Naive thymus-derived CD4-positive, alpha-beta T cell (primary cell): ENCODE results near the gene TLR3. TPM values are rescaled to one million over a fixed set of nuclear protein-coding genes. Genes with fewer than 3 reads are reported as not detected.

Source experiments
- ATAC-seq: fragments of 150-1000 bp; cut with Tn5 transposase; 2 replicates; pipeline ENCODE4 v1.10.0; 2021; ENCODE audit warnings: mild to moderate bottlenecking, moderate library complexity
- CTCF ChIA-PET: fragments of 350-600 bp; sonication (Branson Sonifier 250); formaldehyde crosslinking; loops from one replicate; lab custom pipeline; 2021; ENCODE audit warnings: antibody characterized with exemption; lab: Charles Lee
- POLR2A ChIA-PET: fragments of 350-600 bp; sonication (Branson Sonifier 250); formaldehyde crosslinking; loops from one replicate; lab custom pipeline; 2021; ENCODE audit warnings: antibody characterized with exemption, inconsistent platforms; lab: Charles Lee
- DNase-seq, 9 donors: peaks; one replicate each; pipeline versions ENCODE4 v3.0.0 to v3.0.0-alpha.2; 2020 to 2022; ENCODE audit warnings: mixed read lengths in 1 of 9
- H3K27ac ChIP-seq: one replicate; pipeline ENCODE4 v1.7.0; 2013; ENCODE audit warnings: mild to moderate bottlenecking, low read depth, low read length, moderate library complexity
- H3K27me3 ChIP-seq, 2 donors: one replicate each; pipeline ENCODE4 v1.7.0; 2013; ENCODE audit warnings: low read length in 2 of 2, mild to moderate bottlenecking in 2 of 2, moderate library complexity in 2 of 2; ENCODE audit not compliant: control insufficient read depth in 2 of 2, insufficient read depth in 2 of 2
- H3K36me3 ChIP-seq, 3 experiments: 1 replicate in 2 of 3; 2 replicates in 1 of 3; pipeline ENCODE4 v1.7.0; 2013; ENCODE audit warnings: low read length in 3 of 3, mild to moderate bottlenecking in 3 of 3, moderate library complexity in 1 of 3; ENCODE audit not compliant: insufficient read depth in 3 of 3, control insufficient read depth in 2 of 3
- H3K4me1 ChIP-seq, 2 donors: one replicate each; pipeline ENCODE4 v1.7.0; 2013; ENCODE audit warnings: low read length in 2 of 2, mild to moderate bottlenecking in 2 of 2, moderate library complexity in 1 of 2; ENCODE audit not compliant: control insufficient read depth in 2 of 2, insufficient read depth in 2 of 2
- H3K4me3 ChIP-seq: 2 replicates; pipeline ENCODE4 v1.7.0; 2013; ENCODE audit warnings: mild to moderate bottlenecking, low read length
- H3K9me3 ChIP-seq, 3 experiments: 1 replicate in 2 of 3; 2 replicates in 1 of 3; pipeline ENCODE4 v1.7.0; 2013; ENCODE audit warnings: low read length in 3 of 3; ENCODE audit not compliant: control insufficient read depth in 2 of 3
- H3K27ac Mint-ChIP-seq, 9 donors: one replicate each; pipeline ENCODE4 v1.8.0; 2020 to 2022; ENCODE audit warnings: mixed read lengths in 9 of 9, mild to moderate bottlenecking in 8 of 9, moderate library complexity in 5 of 9, inconsistent platforms in 2 of 9
- H3K27me3 Mint-ChIP-seq, 5 donors: one replicate each; pipeline ENCODE4 v1.8.0; 2021 to 2022; ENCODE audit warnings: mixed read lengths in 5 of 5, mild to moderate bottlenecking in 1 of 5
- H3K36me3 Mint-ChIP-seq, 5 donors: one replicate each; pipeline ENCODE4 v1.8.0; 2020 to 2022; ENCODE audit warnings: mixed read lengths in 5 of 5, mild to moderate bottlenecking in 3 of 5, inconsistent platforms in 1 of 5
- H3K4me1 Mint-ChIP-seq, 7 donors: one replicate each; pipeline ENCODE4 v1.8.0; 2020 to 2022; ENCODE audit warnings: mixed read lengths in 7 of 7, mild to moderate bottlenecking in 3 of 7, inconsistent platforms in 1 of 7
- H3K4me3 Mint-ChIP-seq, 10 donors: one replicate each; pipeline ENCODE4 v1.8.0; 2020 to 2022; ENCODE audit warnings: mild to moderate bottlenecking in 10 of 10, mixed read lengths in 10 of 10, moderate library complexity in 6 of 10, inconsistent platforms in 2 of 10
- H3K9me3 Mint-ChIP-seq, 11 donors: one replicate each; pipeline ENCODE4 v1.8.0; 2020 to 2022; ENCODE audit warnings: mixed read lengths in 11 of 11, mild to moderate bottlenecking in 4 of 11, inconsistent platforms in 1 of 11, moderate library complexity in 1 of 11
- intact Hi-C, 2 donors: fragments of 100-400 bp; cut with micrococcal nuclease; formaldehyde crosslinking; loops; one replicate each; pipeline ENCODE4 v1.15.1; 2023
- polyA plus RNA-seq, 2 donors: library from polyadenylated mRNA; unstranded; fragments of 300-500 nt; fragmentation: Illumina TruSeq; gene quantifications; one replicate each; pipeline ENCODE4 v1.2.3, GENCODE V29; 2021
- total RNA-seq, 6 experiments: library from RNA in 5 of 6; stranded (reverse) in 5 of 6; gene quantifications; 1 replicate in 5 of 6; 2 replicates in 1 of 6; pipeline ENCODE4 v1.2.3 and lab custom pipeline; 2021 to 2026

The TLR3 gene
- total and polyA plus RNA-seq, 7 experiments from 2014 or later = 0.13 to 1.5 (median 0.24) TPM

GRCh38 chr4:186132577-186133242 is 63.8 kb downstream of the TLR3 start:
- Histone ChIP-seq H3K36me3 (no peaks in the 10 kb centered on the region), H3K27me3 (no peaks in the 10 kb centered on the region), H3K27ac (no peak overlapping the region), H3K4me3 (no peak overlapping the region), H3K4me1 (no peaks in the 10 kb centered on the region), H3K9me3 (no peaks in the 10 kb centered on the region)
- no peak overlapping the region for H3K4me3 Mint-ChIP-seq
- peaks cover 0 to 18% (median 0%) of the 10 kb centered on the region in 7 donors for H3K4me1 Mint-ChIP-seq
- CTCF ChIA-PET = interaction anchor here (0.9 kb wide), 1 partner anchor 34 kb away, joined by 4 read pairs; no protein-coding TSS in a partner anchor
- ATAC-seq = peak; percentile 44
- no peak overlapping the region for H3K27ac Mint-ChIP-seq
- no peaks in the 10 kb centered on the region for H3K36me3 Mint-ChIP-seq
- peaks cover 4 to 16% (median 9%) of the 10 kb centered on the region in 5 donors for H3K27me3 Mint-ChIP-seq
- DNase-seq = no peak
- intact Hi-C loops = no loop called here
- H3K9me3 Mint-ChIP-seq = peaks cover 0 to 1% (median 0%) of the 10 kb centered on the region in 11 donors
- POLR2A ChIA-PET = no interaction called here

GRCh38 chr4:186134257-186134656 is 65.3 kb downstream of the TLR3 start:
- Mint-ChIP-seq H3K9me3 (peaks cover 0 to 1% (median 0%) of the 10 kb centered on the region in 11 donors), H3K4me1 (peaks cover 0 to 18% (median 0%) of the 10 kb centered on the region in 7 donors), H3K4me3 (no peak overlapping the region), H3K27me3 (peaks cover 0 to 17% (median 6%) of the 10 kb centered on the region in 5 donors), H3K27ac (no peak overlapping the region), H3K36me3 (no peaks in the 10 kb centered on the region)
- Histone ChIP-seq H3K36me3 (no peaks in the 10 kb centered on the region), H3K27me3 (no peaks in the 10 kb centered on the region), H3K27ac (no peak overlapping the region), H3K4me1 (no peaks in the 10 kb centered on the region), H3K9me3 (no peaks in the 10 kb centered on the region), H3K4me3 (no peak overlapping the region)
- intact Hi-C loops = no loop called here
- no peak for DNase-seq
- ChIA-PET POLR2A (interaction anchor here (0.6 kb wide), 1 partner anchor 739 kb away, joined by 3 read pairs; the partner anchor contains the start of gene LRP2BP), CTCF (no interaction called here)
- ATAC-seq = peak; percentile 39

- no peak overlapping the region for H3K27ac Mint-ChIP-seq
- Histone ChIP-seq H3K27ac (no peak overlapping the region), H3K4me3 (no peak overlapping the region), H3K4me1 (no peaks in the 10 kb centered on the region), H3K9me3 (no peaks in the 10 kb centered on the region), H3K36me3 (no peaks in the 10 kb centered on the region), H3K27me3 (no peaks in the 10 kb centered on the region)
- peaks cover 0 to 1% (median 0%) of the 10 kb centered on the region in 11 donors for H3K9me3 Mint-ChIP-seq
- H3K27me3 Mint-ChIP-seq = peaks cover 0 to 17% (median 6%) of the 10 kb centered on the region in 5 donors
- POLR2A ChIA-PET = no interaction called here
- CTCF ChIA-PET = no interaction called here
- no peaks in the 10 kb centered on the region for H3K36me3 Mint-ChIP-seq
- intact Hi-C loops = loop anchor here (5.0 kb wide), 2 partner anchors 493 to 1098 kb away; no protein-coding TSS in a partner anchor
- H3K4me3 Mint-ChIP-seq = no peak overlapping the region
- ATAC-seq (no peak), DNase-seq (no peak)
- peaks cover 0 to 18% (median 0%) of the 10 kb centered on the region in 7 donors for H3K4me1 Mint-ChIP-seq
These were observed 65.9 kb downstream of the TLR3 start for GRCh38 chr4:186134861-186135260.

- Mint-ChIP-seq H3K9me3 (no peaks in the 10 kb centered on the region), H3K4me3 (no peak overlapping the region), H3K27ac (no peak overlapping the region), H3K4me1 (peaks cover 0 to 17% (median 0%) of the 10 kb centered on the region in 7 donors), H3K36me3 (no peaks in the 10 kb centered on the region), H3K27me3 (peaks cover 0 to 21% (median 2%) of the 10 kb centered on the region in 5 donors)
- CTCF ChIA-PET = interaction anchor here (0.6 to 1.9 kb wide), 8 partner anchors 9 to 539 kb away, joined by 3 to 7 read pairs (median 4); partner anchors contain the start of gene TLR3
- POLR2A ChIA-PET = interaction anchor here (1.4 kb wide), 1 partner anchor 10 kb away, joined by 7 read pairs; no protein-coding TSS in a partner anchor
- H3K27me3 ChIP-seq = no peaks in the 10 kb centered on the region
- no peak overlapping the region for H3K4me3 ChIP-seq
- H3K9me3 ChIP-seq = no peaks in the 10 kb centered on the region
- H3K36me3 ChIP-seq = no peaks in the 10 kb centered on the region
- no peak overlapping the region for H3K27ac ChIP-seq
- ATAC-seq = no peak
- intact Hi-C loops = loop anchor here (1.0 to 5.0 kb wide), 4 partner anchors 68 to 1100 kb away; partner anchors contain the start of gene TLR3 (in 1 of the 2)
- DNase-seq = no peak
- no peaks in the 10 kb centered on the region for H3K4me1 ChIP-seq
These were observed 68.3 kb downstream of the TLR3 start for GRCh38 chr4:186137196-186137794.

Other genes with a start within 250 kb of the TLR3 start
- 1 to 10 TPM in 4 of 5 experiments, not detected in 1; 1.2 to 2.0 (median 1.5) TPM for gene FAM149A, start 35.5 kb downstream of the TLR3 start, total RNA-seq
- under 1 TPM in 1 of 2 donors, not detected in 1; 0.44 TPM for gene FAM149A, start 35.5 kb downstream of the TLR3 start, polyA plus RNA-seq
- gene CYP4V2, start 122.4 kb downstream of the TLR3 start, total RNA-seq = 10 to 100 TPM; 19.7 to 41.4 (median 26.0) TPM
- 10 to 100 TPM; 16.0 to 26.5 TPM for gene CYP4V2, start 122.4 kb downstream of the TLR3 start, polyA plus RNA-seq
- gene KLKB1, start 158.4 kb downstream of the TLR3 start, total RNA-seq = 1 to 10 TPM in 4 of 5 experiments, under 1 TPM in 1; 0.77 to 1.9 (median 1.4) TPM
- gene KLKB1, start 158.4 kb downstream of the TLR3 start, polyA plus RNA-seq = under 1 TPM; 0.25 to 0.26 TPM
- gene F11, start 197.0 kb downstream of the TLR3 start, total RNA-seq = under 1 TPM in 1 of 5 experiments, not detected in 4; 0.64 TPM
- gene F11, start 197.0 kb downstream of the TLR3 start, polyA plus RNA-seq = not detected